ENCODE results near the gene METRN. TPM values are rescaled to one million over a fixed set of nuclear protein-coding genes. Genes with fewer than 3 reads are reported as not detected.

Gene METRN
- total and polyA plus RNA-seq, 5 experiments from 2014 or later, result 13.1 to 40.9 (median 22.1) TPM

DNA sequence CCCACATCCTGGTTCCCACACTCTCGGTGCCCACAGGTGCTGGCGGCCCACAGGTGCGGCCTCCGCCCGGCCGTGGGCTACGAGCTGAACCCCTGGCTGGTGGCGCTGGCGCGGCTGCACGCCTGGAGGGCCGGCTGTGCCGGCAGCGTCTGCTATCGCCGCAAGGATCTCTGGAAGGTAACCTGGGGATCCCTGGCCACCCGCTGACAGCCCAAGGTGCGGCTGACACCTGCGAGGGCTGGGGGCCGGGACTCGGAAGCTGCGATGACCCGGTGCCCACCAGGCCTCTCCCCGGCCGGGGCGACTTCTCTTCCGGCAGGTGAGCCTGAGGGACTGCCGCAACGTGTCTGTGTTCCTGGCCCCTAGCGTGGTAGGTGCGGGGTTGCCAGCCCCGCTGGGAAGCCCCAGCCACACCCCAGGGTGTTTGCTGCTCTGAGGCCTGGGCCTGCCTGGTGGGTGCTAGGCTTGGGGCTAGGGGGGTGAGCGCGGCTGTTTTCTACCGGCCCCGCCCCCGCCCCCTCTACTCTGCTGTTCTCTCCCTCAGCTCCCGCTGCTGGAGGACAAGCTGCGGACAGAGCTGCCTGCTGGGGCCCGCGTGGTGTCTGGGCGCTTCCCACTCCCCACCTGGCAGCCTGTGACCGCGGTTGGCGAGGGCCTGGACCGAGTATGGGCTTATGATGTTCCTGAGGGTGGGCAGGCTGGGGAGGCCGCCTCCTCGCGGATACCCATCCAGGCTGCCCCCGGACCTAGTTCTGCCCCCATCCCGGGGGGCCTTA lies 7.0 kb downstream of the METRN start:
- POLR2A ChIA-PET, result interaction anchor here (0.5 to 21.0 kb wide), 14 partner anchors 10 to 486 kb away, joined by 3 to 411 read pairs (median 4); partner anchors contain the start of genes CCDC78, CHTF18, CIAO3 and HAGHL
- peak; percentile 42 to 49 for ATAC-seq
- Mint-ChIP-seq H3K36me3 (no peaks in the 10 kb centered on the region), H3K4me1 (peaks cover 24 to 46% (median 38%) of the 10 kb centered on the region in 4 donors), H3K4me3 (peak overlapping the region; percentile 39 to 83 (median 78)), H3K27me3 (no peaks in the 10 kb centered on the region), H3K27ac (peak overlapping the region; percentile 26 to 95 (median 82)), H3K9me3 (no peaks in the 10 kb centered on the region)
- peak in 6 of 10 donors; percentile 41 to 56 (median 49) for DNase-seq

DNA sequence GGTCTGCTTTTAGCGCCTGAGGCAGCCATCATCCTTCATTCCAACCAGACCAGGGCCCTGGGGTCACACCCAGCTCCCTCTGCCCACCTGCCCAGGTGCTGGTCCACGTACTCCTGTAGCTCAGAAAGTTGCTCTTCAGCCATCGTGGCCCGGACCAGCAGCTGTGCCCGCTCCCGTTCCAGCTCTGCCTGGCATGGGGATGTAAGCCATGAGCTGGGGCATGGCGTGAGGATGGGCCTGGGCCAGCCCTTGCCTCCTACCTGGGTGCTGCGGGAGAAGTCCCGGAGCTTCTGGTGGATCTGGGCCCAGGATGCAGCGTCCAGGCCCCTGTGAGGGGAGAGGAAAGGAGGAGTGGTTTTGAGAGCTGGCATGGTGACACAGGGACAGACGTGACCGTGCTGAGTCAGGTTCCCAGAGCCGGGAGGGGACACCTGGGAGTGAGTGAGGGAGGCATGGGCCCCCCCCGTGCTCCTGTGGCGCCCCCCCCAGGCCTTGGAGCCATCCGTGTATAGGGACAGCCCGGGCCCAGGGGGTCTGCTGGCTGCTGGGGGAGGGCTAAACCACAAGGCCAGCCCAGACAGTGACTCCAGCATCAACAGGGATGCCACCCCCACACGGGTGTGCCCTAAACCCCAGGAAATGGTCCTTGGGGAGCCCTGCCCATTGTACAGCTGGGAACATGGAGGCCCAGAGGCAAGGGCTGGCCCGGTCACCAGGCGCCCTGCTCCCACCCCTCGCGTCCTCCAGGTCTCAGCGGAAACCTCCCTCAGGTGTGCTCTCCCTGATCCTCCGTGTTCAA lies 8.1 kb downstream of the METRN start:
- H3K4me1 Mint-ChIP-seq, result peaks cover 24 to 46% (median 38%) of the 10 kb centered on the region in 4 donors
- no peaks in the 10 kb centered on the region for H3K9me3 Mint-ChIP-seq
- ATAC-seq (no peak), DNase-seq (no peak)
- H3K27ac Mint-ChIP-seq, result peak overlapping the region in 9 of 10 donors; percentile 17 to 95 (median 80)
- no peaks in the 10 kb centered on the region for H3K27me3 Mint-ChIP-seq
- H3K4me3 Mint-ChIP-seq, result peak overlapping the region in 9 of 10 donors; percentile 44 to 83 (median 75)
- POLR2A ChIA-PET, result interaction anchor here (1.4 to 23.0 kb wide), 6 partner anchors 6 to 63 kb away, joined by 3 to 411 read pairs (median 36); partner anchors contain the start of genes ANTKMT, CCDC78, CIAO3 and HAGHL
- H3K36me3 Mint-ChIP-seq, result no peaks in the 10 kb centered on the region

DNA sequence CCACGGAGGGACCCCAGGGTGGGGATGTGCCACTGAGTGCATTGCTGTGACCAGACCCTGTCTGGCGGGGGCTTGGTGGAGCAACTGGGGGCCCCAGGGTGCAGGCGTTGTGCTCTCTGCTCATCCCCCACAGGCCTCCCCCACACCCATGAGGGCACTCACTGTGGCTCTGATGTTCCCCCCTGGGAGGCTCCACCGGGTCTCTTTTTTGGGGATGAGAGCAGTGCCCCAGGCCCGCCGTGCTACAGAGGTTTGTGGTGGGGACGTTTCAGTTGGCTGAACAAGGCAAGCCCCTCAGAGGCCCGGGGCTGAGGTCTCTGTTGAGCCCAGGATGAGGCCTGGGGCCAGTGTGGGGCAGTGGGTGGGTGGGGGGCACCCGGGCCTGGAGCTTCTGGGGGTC lies 8.8 kb downstream of the METRN start:
- H3K4me3 Mint-ChIP-seq, result peak overlapping the region in 4 of 10 donors; percentile 36 to 48 (median 40)
- POLR2A ChIA-PET, result interaction anchor here (0.9 to 23.0 kb wide), 5 partner anchors 7 to 87 kb away, joined by 3 to 411 read pairs (median 16); partner anchors contain the start of genes ANTKMT, CCDC78, CIAO3 and HAGHL
- ATAC-seq, result no peak
- H3K4me1 Mint-ChIP-seq, result peaks cover 23 to 43% (median 33%) of the 10 kb centered on the region in 4 donors
- DNase-seq, result no peak
- no peaks in the 10 kb centered on the region for H3K9me3 Mint-ChIP-seq
- H3K36me3 Mint-ChIP-seq, result no peaks in the 10 kb centered on the region
- peak overlapping the region in 5 of 10 donors; percentile 17 to 66 (median 39) for H3K27ac Mint-ChIP-seq
- no peaks in the 10 kb centered on the region for H3K27me3 Mint-ChIP-seq

DNA sequence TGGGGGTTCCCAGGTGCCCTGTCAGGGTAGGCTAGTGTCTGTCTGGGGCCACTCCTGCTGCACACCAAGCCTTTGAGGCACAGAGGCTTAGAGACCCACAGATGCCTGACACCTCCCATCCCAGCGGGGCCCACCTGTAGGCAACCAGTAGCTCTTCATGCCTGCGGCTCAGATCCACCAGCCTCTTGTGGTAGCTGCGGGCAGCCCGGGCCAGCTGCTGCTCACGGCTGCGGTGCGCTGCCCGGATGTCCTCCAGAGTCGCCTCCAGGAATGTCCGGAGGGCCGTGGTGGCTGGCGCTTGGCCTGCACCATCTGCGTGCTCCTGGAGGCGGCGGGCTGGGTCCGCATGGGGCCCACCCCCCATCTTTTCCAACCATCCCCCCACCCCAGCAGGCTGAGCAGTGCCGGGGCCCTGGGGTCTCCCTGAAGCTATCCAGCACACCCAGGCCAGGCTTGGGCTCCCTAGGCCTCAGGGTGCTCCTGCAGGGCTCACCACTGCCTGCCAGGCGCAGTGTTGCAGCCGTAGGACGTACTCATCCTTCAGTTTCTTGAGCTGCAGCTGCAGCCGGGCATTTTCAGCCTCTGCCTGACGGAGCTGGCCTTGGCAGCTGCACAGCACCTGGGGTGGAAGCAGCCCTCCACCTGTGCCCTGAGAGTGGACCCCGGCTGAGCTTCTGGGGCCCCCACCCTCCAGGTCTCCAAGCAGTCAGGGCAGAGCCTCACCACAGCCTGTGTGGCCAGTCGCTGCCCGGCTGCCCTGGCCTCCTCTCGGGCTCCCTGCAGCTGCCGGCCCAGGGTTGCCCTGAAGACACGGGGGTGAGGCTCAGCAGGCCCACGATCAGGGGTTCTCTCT lies 9.5 kb downstream of the METRN start:
- H3K4me1 Mint-ChIP-seq, result peaks cover 17 to 36% (median 26%) of the 10 kb centered on the region in 4 donors
- DNase-seq (no peak), ATAC-seq (no peak)
- peak overlapping the region in 4 of 10 donors; percentile 34 to 79 (median 57) for H3K27ac Mint-ChIP-seq
- POLR2A ChIA-PET, result interaction anchor here (0.9 to 23.0 kb wide), 7 partner anchors 8 to 88 kb away, joined by 3 to 411 read pairs (median 5); partner anchors contain the start of genes ANTKMT, CCDC78, CIAO3 and HAGHL
- no peak overlapping the region for H3K4me3 Mint-ChIP-seq
- no peaks in the 10 kb centered on the region for H3K9me3 Mint-ChIP-seq
- H3K27me3 Mint-ChIP-seq, result no peaks in the 10 kb centered on the region
- H3K36me3 Mint-ChIP-seq, result no peaks in the 10 kb centered on the region

DNA sequence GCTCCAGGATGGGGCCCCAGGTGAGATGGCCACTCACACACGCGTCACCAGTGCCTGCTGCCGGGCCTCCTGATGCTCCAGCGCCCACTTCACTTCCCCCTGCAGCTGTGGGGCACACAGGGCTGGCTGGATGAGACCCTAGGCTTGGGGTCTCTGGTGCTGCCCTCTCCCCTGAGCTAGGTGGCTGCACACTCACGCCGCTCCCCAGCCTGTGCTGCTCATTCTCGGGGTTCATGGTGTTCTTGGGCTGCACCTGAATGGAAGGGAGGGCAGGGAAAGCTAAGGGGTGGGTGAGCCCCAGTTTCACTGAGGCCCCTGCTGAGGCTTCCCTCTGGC lies 10.1 kb downstream of the METRN start:
- Mint-ChIP-seq H3K4me1 (peaks cover 17 to 30% (median 21%) of the 10 kb centered on the region in 4 donors), H3K27ac (peak overlapping the region in 6 of 10 donors; percentile 22 to 79 (median 38)), H3K9me3 (no peaks in the 10 kb centered on the region), H3K27me3 (no peaks in the 10 kb centered on the region), H3K4me3 (peak overlapping the region in 2 of 10 donors; percentile 30 to 34), H3K36me3 (no peaks in the 10 kb centered on the region)
- ATAC-seq (no peak), DNase-seq (no peak)
- POLR2A ChIA-PET, result interaction anchor here (1.2 to 23.0 kb wide), 6 partner anchors 8 to 45 kb away, joined by 3 to 411 read pairs (median 28); partner anchors contain the start of genes ANTKMT, CCDC78, CIAO3 and HAGHL

DNA sequence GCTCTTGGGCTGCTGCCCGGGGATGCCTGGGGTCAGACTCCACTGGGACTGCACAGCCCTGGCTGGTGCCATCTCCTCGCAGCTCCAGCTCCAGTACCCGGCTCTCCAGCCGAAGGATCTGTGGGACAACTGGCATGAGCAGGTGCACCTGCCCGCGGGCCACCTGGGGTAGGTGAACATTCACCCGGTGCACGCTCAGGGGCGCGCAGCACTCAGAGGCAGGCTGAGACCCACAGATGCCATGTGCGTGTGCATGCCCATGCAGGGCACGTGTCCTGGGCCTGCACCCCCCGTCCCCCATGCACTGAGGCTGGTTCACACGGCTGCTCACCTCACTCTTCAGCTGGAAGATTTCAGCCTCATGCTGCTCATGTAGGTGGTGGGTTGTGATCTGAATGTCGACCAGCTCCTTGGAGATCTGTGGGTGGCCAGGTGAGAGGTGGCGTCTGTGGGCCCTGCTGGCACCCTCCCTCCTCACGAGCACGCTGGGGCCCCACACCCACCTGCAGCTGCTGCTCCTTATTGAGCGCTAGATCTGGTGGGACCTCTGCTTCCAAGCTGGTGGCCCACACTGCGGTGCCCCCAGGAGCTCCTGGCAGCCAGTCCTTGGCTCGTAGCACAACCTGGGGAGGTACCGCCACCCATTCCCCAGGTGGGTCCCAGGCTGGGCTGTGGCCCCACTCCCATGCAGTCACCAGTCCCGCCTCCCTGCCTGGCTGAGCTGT lies 10.7 kb downstream of the METRN start:
- no peak for DNase-seq
- peaks cover 14 to 25% (median 17%) of the 10 kb centered on the region in 4 donors for H3K4me1 Mint-ChIP-seq
- no peaks in the 10 kb centered on the region for H3K36me3 Mint-ChIP-seq

DNA sequence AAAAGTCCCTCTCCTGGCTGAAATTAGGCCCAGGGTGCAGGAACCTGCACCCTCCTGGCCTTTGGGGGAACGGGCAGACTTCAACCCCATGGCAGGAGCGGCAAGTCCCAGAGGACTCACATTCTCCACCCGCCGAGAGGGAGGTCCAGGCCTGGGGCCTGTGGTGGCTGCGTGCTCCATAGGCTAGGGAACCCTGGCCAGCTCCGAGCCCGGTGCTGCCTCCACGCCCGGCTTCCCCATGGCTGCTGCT lies 11.2 kb downstream of the METRN start:
- no peaks in the 10 kb centered on the region for H3K36me3 Mint-ChIP-seq
- H3K4me1 Mint-ChIP-seq, result peaks cover 14 to 25% (median 17%) of the 10 kb centered on the region in 4 donors
- DNase-seq (no peak), ATAC-seq (no peak)
- H3K9me3 Mint-ChIP-seq, result no peaks in the 10 kb centered on the region
- peak overlapping the region in 3 of 10 donors; percentile 43 to 79 (median 78) for H3K27ac Mint-ChIP-seq
- H3K27me3 Mint-ChIP-seq, result no peaks in the 10 kb centered on the region
- POLR2A ChIA-PET, result interaction anchor here (1.2 to 23.0 kb wide), 6 partner anchors 9 to 46 kb away, joined by 3 to 411 read pairs (median 28); partner anchors contain the start of genes ANTKMT, CCDC78, CIAO3 and HAGHL
- H3K4me3 Mint-ChIP-seq, result peak overlapping the region in 9 of 10 donors; percentile 29 to 82 (median 76)

More for the DNA sequence above, 10.7 kb downstream of the METRN start:
- H3K27me3 Mint-ChIP-seq, result no peaks in the 10 kb centered on the region
- H3K9me3 Mint-ChIP-seq, result no peaks in the 10 kb centered on the region
- H3K4me3 Mint-ChIP-seq, result peak overlapping the region in 7 of 10 donors; percentile 3 to 66 (median 52)
- peak overlapping the region in 7 of 10 donors; percentile 4 to 79 (median 52) for H3K27ac Mint-ChIP-seq
- POLR2A ChIA-PET, result interaction anchor here (1.2 to 23.0 kb wide), 6 partner anchors 9 to 46 kb away, joined by 3 to 411 read pairs (median 28); partner anchors contain the start of genes ANTKMT, CCDC78, CIAO3 and HAGHL
- no peak for ATAC-seq

DNA sequence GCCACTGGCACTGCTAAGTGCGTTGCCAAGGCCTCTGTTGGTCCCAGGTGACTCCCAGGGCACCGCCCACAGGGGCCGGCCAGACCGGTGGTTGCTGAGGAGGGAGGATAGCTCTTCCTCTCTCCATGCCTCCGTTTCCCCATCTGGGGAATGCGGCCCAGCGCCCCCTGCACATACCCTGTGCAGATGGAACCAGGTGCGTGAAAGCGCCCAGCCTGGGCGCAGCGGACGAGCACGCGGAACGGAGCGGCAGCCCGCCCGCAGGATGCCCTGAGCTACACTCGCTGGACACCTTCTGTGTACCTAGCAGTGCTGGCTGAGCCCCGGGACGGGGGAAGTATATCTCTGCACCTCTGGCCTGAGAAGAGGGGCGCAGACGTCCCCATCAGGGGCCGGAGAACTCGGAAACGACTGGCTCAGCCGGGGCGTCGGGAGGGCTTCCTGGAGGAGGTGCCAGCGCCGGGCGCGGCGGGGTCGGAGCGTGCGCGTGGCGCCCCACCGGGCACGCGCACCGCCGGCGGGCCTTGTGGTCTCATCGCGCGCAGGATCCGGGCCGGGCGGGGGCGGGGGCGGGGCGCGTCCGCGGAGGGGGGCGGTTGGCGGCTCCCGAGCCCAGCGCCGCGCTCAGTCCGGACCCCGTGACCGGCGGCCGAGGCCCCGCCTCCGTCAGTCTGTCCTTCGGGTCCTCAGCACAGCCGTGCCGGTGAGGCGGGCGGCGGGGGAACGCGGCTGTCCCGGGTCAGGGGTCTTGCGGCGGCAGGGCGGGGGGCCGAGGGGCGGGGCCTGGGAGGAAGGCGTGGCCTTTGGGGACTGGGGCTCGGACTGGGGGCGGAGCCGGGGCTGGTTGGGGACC lies 11.7 kb downstream of the METRN start, which contains the start of the genes CCDC78 and HAGHL:
Gene CCDC78 (minus strand): TSS at position 6 of the 853 bp plus-strand sequence. CDS start 76 bp downstream, outside the sequence.
Gene HAGHL (plus strand): TSS at position 669 of the 853 bp plus-strand sequence. CDS start 404 bp downstream, outside the sequence.
- Mint-ChIP-seq H3K9me3 (no peaks in the 10 kb centered on the region), H3K4me1 (peaks cover 14 to 25% (median 17%) of the 10 kb centered on the region in 4 donors), H3K27me3 (no peaks in the 10 kb centered on the region), H3K36me3 (no peaks in the 10 kb centered on the region), H3K4me3 (peak within 1 kb of the TSS; percentile 66 to 82 (median 76)), H3K27ac (peak within 1 kb of the TSS in 7 of 10 donors; percentile 35 to 79 (median 76))
- DNase-seq (peak in 9 of 10 donors; percentile 49 to 80 (median 65)), ATAC-seq (peak; percentile 20 to 39)
- POLR2A ChIA-PET, result interaction anchor here (1.0 to 23.0 kb wide), 8 partner anchors 8 to 90 kb away, joined by 3 to 411 read pairs (median 6); partner anchors contain the start of genes ANTKMT, CCDC78, CIAO3 and HAGHL

DNA sequence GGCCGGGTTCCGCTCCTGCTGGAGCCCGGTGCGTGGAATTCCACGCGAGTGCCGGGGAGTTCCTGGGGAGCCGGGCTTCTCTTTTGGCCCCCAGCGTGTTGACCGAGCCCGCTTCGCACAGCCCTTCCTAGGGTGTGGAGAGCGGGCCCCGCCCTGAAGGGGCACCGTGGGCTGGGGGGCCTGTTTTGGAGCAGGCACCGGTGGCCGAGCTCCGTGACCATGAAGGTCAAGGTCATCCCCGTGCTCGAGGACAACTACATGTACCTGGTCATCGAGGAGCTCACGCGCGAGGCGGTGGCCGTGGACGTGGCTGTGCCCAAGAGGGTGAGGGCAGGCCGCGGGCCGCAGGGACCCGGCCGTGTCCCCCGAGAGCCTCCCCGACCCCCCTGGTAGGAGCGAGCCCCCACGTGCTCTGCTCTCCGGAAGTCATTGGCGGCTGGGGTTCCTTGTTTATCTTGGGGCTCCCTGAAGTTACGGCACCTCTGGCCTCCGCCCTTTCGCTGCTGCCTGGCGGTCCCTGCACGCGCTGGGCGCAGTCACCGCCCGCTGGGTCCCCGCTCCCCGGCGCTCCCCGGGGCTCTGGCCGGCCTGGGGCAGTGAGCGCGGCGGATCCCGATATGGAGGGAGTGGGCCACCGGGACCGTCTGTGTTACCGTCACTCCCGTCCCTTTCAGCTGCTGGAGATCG lies 12.5 kb downstream of the METRN start:
- Mint-ChIP-seq H3K36me3 (peaks cover 0 to 2% (median 0%) of the 10 kb centered on the region in 3 donors), H3K27me3 (no peaks in the 10 kb centered on the region), H3K4me1 (peaks cover 9 to 19% (median 14%) of the 10 kb centered on the region in 4 donors), H3K27ac (peak overlapping the region in 2 of 10 donors; percentile 11 to 62), H3K4me3 (peak overlapping the region; percentile 18 to 79 (median 61)), H3K9me3 (no peaks in the 10 kb centered on the region)
- POLR2A ChIA-PET, result interaction anchor here (1.0 to 23.0 kb wide), 8 partner anchors 7 to 91 kb away, joined by 3 to 411 read pairs (median 10); partner anchors contain the start of genes ANTKMT, CCDC78, CIAO3 and HAGHL
- ATAC-seq (peak; percentile 21 to 38), DNase-seq (peak in 2 of 10 donors; percentile 52 to 66)

Measured in naive thymus-derived CD8-positive, alpha-beta T cell (primary cell).